ENCODE data around the gene STIM1. TPM values are rescaled to one million over a fixed set of nuclear protein-coding genes. Genes with fewer than 3 reads are reported as not detected.

STIM1 gene
- total RNA-seq, 4 donors from 2014 or later: 42.4 to 114 (median 72.8) TPM

DNA sequence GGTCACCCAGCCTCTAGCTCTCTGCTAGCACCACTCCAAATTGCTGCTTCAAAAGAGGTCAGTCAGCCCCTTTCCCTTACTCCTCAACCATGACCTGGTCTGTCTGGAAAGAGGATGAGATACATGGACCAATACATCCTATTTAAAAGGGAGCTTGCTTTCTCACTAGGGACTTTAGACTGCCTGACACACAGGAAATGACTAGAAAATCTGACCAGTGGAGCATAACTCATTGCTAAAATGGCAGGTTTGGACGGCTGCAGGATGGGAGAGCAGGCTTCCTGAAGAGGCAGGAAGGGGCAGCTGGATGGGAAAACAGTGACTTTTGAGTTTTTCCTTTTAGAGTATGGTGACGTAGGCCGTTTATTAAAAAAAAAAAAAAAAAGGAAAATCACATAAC is 25.3 kb downstream of the STIM1 start:
- Histone ChIP-seq H3K36me3 (no peaks in the 10 kb centered on the region), H3K27me3 (no peaks in the 10 kb centered on the region), H3K4me3 (no peak overlapping the region), H3K9me3 (no peaks in the 10 kb centered on the region), H3K4me1 (peaks cover 17 to 78% (median 17%) of the 10 kb centered on the region in 3 donors), H3K27ac (peak overlapping the region in 3 of 4 donors; percentile 27 to 62 (median 30))
- ATAC-seq: no peak
- TF ChIP-seq POLR2A (IDR thresholded peaks at IDR 0.05) (no peak), POLR2AphosphoS5 (IDR thresholded peaks at IDR 0.05) (no peak), EP300 (IDR thresholded peaks at IDR 0.05) (no peak)
- TF ChIP-seq, protein P1, sequence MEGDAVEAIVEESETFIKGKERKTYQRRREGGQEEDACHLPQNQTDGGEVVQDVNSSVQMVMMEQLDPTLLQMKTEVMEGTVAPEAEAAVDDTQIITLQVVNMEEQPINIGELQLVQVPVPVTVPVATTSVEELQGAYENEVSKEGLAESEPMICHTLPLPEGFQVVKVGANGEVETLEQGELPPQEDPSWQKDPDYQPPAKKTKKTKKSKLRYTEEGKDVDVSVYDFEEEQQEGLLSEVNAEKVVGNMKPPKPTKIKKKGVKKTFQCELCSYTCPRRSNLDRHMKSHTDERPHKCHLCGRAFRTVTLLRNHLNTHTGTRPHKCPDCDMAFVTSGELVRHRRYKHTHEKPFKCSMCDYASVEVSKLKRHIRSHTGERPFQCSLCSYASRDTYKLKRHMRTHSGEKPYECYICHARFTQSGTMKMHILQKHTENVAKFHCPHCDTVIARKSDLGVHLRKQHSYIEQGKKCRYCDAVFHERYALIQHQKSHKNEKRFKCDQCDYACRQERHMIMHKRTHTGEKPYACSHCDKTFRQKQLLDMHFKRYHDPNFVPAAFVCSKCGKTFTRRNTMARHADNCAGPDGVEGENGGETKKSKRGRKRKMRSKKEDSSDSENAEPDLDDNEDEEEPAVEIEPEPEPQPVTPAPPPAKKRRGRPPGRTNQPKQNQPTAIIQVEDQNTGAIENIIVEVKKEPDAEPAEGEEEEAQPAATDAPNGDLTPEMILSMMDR (IDR thresholded peaks at IDR 0.05): no peak
- 46 to 63% methylated on average over 3 of the region's 3 CpGs for WGBS, 2 donors (ENCODE audit: low coverage in 1 of 2)

- no peak for TF ChIP-seq POLR2A (IDR thresholded peaks at IDR 0.05)
- TF ChIP-seq, protein P1 (IDR thresholded peaks at IDR 0.05): no peak
- no peak for TF ChIP-seq POLR2AphosphoS5 (IDR thresholded peaks at IDR 0.05)
- no peak for TF ChIP-seq EP300 (IDR thresholded peaks at IDR 0.05)
- Histone ChIP-seq H3K27ac (no peak overlapping the region), H3K9me3 (no peaks in the 10 kb centered on the region), H3K4me3 (no peak overlapping the region), H3K36me3 (no peaks in the 10 kb centered on the region), H3K4me1 (peaks cover 9 to 74% (median 12%) of the 10 kb centered on the region in 3 donors), H3K27me3 (no peaks in the 10 kb centered on the region)
- no peak for ATAC-seq
Measured at GRCh38 chr11:3882655-3883054, 27.2 kb downstream of the STIM1 start.

DNA sequence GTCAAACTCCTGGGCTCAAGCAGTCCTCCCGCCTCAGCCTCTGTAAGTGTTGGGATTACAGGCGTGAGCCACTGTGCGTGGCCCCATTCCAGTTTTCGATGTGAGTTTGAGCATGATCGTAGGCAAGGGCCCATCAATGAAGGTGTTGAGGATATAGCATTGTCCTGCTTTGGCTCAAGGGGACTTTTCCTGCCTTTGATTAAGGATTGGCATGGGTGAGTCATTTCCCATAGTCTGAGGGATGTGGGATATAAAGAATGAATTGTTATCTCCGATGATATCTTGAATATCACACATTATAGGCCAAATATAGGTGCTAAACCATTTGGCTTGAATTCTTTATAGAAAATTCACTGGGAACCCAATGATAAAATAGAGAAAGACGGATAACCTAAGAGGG is 30.4 kb downstream of the STIM1 start:
- TF ChIP-seq POLR2A (IDR thresholded peaks at IDR 0.05): no peak
- TF ChIP-seq POLR2AphosphoS5 (IDR thresholded peaks at IDR 0.05): no peak
- TF ChIP-seq, protein P1 (IDR thresholded peaks at IDR 0.05): no peak
- TF ChIP-seq EP300 (IDR thresholded peaks at IDR 0.05): no peak
- no peaks in the 10 kb centered on the region for H3K27me3 ChIP-seq
- H3K27ac ChIP-seq: no peak overlapping the region
- H3K9me3 ChIP-seq: no peaks in the 10 kb centered on the region
- H3K36me3 ChIP-seq: no peaks in the 10 kb centered on the region
- no peak for ATAC-seq
- no peak overlapping the region for H3K4me3 ChIP-seq
- 80 to 91% methylated on average over 2 to 7 of the region's 7 CpGs for WGBS, 2 donors (ENCODE audit: low coverage in 1 of 2)
- peaks cover 0 to 60% (median 0%) of the 10 kb centered on the region in 3 donors for H3K4me1 ChIP-seq

DNA sequence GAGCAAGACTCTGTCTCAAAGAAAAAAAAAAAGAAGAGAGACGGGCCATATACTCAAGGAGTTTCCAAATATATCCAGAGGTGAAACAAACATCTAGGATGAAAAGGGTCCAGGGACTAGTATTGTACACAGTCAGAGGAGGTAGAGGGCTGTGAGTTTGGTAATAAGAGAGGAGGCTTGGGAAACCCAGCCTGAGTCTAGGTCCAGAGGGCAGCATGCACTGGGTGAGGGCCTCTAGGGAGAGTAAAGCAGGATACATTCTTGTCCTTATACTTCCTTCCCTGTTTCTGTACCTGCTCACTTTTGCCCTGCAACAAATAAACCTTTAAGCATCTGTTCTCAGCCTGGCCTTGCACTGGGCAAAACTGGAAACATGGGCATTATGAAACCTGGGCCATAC is 31.5 kb downstream of the STIM1 start:
- WGBS, 2 donors (ENCODE audit: low coverage in 1 of 2): 40% methylated on average over 1 of the region's 1 CpG; no CpG with 5 or more reads in 1 of the 2 donors
- no peak for ATAC-seq
- TF ChIP-seq POLR2AphosphoS5 (IDR thresholded peaks at IDR 0.05) (no peak), EP300 (IDR thresholded peaks at IDR 0.05) (no peak), POLR2A (IDR thresholded peaks at IDR 0.05) (no peak)
- TF ChIP-seq, protein P1 (IDR thresholded peaks at IDR 0.05): no peak
- Histone ChIP-seq H3K9me3 (no peaks in the 10 kb centered on the region), H3K27ac (no peak overlapping the region), H3K27me3 (no peaks in the 10 kb centered on the region), H3K4me3 (no peak overlapping the region), H3K36me3 (no peaks in the 10 kb centered on the region), H3K4me1 (peaks cover 0 to 52% (median 0%) of the 10 kb centered on the region in 3 donors)

- TF ChIP-seq POLR2AphosphoS5 (IDR thresholded peaks at IDR 0.05) (no peak), EP300 (IDR thresholded peaks at IDR 0.05) (no peak), POLR2A (IDR thresholded peaks at IDR 0.05) (no peak)
- TF ChIP-seq, protein P1 (IDR thresholded peaks at IDR 0.05): no peak
- no peak overlapping the region for H3K4me3 ChIP-seq
- no peak for ATAC-seq
- no peaks in the 10 kb centered on the region for H3K27me3 ChIP-seq
- no peaks in the 10 kb centered on the region for H3K9me3 ChIP-seq
- peaks cover 0 to 56% (median 0%) of the 10 kb centered on the region in 3 donors for H3K4me1 ChIP-seq
- no peak overlapping the region for H3K27ac ChIP-seq
- H3K36me3 ChIP-seq: no peaks in the 10 kb centered on the region
Measured at GRCh38 chr11:3888876-3889275, 33.4 kb downstream of the STIM1 start.

Measured in gastroesophageal sphincter (tissue), 4 donors.